NCI-H226 (cell line): ENCODE data around the gene GANC.

Source experiments
- DNase-seq: peaks from one replicate; pipeline ENCODE4 v3.0.0-alpha.2; 2015

GANC gene

DNA sequence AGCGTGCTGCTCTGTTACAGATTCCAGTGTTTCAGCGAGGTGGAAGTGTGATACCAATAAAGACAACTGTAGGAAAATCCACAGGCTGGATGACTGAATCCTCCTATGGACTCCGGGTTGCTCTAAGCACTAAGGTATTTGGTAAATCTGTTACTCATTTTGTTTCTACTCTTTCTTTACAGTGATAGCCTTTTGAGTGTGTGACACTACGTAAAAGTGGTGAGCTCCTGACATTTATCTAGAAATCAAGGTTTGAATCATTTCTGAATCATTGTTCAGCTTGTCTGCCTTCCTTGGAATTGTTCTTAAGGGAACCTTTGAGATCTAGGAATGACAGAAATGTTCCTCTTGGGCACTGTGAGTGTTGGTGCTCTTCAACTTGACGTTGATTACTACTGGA lies 75.1 kb downstream of the GANC start:
- DNase-seq = peak; percentile 39

DNA sequence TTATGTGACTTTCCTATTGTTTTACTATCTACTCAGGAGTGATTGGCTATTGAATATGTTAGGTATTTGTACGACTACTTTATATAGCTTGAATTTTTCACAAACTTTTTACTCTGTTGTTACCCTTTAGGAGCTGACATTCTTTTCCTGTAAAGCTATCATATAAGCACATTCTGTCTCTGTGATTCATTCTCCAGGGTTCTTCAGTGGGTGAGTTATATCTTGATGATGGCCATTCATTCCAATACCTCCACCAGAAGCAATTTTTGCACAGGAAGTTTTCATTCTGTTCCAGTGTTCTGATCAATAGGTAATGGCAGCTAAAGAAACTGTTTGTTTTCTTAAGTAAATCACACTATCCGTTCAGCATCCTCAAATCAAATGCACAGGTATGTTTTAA lies 76.2 kb downstream of the GANC start:
- DNase-seq = peak; percentile 21

DNA sequence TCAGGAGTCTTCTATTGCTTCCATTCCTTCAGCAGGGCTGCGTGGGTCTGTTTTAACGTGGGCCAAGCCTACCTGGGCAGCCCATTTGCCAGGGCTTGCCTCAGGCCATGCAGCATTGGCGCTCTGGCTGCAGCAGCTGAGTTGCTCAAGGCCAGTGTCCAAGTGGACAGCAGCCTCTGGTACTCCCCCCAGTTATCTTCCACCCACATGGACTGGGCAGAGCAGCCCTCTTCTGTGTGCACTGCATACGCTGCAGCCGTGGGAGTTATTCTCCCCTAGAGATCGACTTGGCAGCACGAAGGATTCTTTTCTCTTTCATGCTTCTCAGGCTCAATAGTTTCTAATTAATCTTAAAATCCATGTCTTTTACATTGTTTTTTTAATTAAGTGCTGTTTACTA lies 79.4 kb downstream of the GANC start:
- DNase-seq = no peak

DNA sequence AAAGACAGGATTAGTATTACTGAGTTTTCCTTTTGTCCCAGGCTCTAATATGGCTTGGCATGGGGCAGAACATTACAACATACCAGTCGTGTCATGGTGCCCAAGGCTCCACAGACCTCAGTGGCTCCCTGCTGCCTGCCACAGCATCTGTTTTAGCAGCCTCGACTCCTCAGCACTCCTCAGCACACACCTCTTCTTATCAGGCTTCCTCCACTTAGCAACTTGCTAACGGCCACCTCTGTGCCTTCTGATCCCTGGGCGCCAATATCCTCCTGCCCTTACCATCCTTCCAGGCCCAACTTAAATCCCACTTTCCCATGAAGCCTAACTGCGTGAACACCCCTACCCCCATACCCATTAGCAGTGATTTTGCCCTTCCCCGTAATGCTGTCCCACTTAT lies 80.1 kb downstream of the GANC start:
- DNase-seq = no peak

DNA sequence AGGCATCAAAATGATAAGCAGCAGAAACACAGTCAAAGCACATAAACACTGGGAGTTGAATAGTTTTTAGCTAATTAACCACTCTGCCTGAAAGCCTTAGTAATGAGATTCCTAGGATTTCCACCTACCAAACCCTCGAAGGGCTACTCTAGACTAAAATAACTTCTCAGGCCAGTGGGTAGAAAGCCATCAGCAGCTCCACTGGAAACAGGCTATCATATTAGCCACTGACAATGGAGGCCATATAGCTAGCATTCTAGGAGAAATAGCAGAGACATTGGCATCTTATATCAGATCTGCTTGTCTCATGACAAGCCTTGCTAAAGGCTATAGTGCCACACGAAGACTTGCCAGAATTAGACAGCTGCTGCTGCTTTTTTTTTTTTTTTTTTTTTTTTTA lies 81.8 kb downstream of the GANC start:
- no peak for DNase-seq

DNA sequence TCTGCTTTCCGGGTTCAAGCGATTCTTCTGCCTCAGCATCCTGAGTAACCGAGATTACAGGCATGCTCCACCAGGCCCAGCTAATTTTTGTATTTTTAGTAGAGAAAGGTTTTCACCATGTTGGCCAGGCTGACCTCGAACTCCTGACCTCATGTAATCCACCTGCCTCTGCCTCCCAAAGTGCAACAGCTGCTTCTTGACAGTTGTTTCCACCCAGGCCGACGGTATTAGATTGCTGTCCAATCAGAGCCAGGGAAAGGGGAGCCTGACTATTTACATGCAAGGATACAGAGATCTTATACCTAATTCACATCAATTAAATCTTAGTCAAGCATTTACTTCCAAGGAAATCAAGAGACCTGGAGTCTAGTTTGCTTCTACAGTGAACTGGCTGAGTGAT lies 82.3 kb downstream of the GANC start:
- no peak for DNase-seq

DNA sequence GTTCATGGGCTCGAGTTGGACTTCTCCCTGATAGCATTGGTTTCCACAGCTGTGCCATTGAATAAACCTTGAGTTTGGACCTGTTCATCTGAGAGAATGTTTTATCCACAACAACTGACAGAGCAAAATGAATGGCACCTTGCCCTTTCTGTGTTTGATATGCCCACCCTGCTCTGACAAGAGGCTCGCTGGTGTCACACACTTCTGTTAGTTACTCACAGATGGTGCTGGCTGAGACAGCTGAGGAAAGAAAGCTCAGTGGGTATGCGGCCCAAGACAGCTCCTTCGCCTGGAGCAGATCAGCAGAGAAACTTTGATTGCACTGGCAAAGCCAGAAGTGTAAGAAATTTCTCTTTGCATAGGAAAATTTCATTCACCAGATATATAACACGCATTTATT lies 83.8 kb downstream of the GANC start:
- DNase-seq = no peak

DNA sequence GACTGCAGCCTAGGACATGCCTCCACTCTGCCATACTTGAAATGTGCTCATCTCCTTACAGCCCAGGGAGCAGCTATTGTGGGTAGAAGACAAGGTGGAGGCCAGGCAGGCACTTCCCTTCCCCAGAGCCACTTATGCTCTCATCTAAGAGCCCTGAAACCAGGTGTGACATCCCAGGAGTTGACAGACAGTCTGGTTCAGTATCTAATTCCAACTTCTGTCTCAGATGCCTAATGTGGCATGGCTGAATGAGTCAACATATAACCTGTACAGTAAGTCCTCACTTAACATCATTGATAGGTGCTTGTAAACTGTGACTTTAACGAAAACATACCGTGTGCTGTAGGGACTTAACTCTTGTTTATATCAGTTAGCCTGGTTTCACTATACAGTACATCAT lies 85.1 kb downstream of the GANC start:
- DNase-seq = no peak

DNA sequence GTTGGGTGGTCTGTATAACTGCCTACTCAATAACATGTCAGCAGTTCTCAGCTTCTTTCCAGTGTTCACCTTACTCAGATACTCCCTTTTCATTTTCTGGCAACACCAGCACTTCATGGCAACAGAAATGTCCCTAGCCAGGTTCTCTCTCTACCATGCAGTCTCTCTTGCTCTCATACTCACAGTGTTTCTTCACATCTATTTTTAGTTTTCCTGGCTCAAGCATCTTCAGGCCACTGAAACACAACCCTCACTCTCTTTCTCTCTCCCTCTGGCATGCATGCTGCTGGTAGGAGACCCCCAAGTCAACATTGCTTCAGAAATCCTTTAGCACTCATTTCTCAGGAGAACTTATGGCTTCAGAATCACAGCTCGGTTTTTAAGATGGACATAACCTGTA lies 86.2 kb downstream of the GANC start, which contains the start of gene CAPN3:
Gene CAPN3, plus strand, starts transcription at position 253 of the 400 bp plus-strand sequence. CDS start 305 bp downstream, outside the sequence.
- no peak for DNase-seq

DNA sequence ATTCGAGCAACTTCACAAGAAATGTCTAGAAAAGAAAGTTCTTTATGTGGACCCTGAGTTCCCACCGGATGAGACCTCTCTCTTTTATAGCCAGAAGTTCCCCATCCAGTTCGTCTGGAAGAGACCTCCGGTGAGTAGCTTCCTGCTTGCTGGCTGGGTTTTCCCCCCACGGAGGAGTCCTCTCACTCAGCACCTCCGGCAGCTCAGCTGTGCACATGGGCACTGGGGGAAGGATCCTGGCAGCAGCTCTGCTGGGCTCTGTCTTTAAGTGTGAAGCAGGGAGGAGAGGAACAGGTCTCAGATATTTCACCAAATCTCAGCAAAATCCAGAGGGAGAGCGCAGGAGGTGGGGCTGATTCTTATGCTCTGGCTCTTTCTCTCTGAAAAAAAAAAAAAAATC lies 87.0 kb downstream of the GANC start:
- DNase-seq = no peak

DNA sequence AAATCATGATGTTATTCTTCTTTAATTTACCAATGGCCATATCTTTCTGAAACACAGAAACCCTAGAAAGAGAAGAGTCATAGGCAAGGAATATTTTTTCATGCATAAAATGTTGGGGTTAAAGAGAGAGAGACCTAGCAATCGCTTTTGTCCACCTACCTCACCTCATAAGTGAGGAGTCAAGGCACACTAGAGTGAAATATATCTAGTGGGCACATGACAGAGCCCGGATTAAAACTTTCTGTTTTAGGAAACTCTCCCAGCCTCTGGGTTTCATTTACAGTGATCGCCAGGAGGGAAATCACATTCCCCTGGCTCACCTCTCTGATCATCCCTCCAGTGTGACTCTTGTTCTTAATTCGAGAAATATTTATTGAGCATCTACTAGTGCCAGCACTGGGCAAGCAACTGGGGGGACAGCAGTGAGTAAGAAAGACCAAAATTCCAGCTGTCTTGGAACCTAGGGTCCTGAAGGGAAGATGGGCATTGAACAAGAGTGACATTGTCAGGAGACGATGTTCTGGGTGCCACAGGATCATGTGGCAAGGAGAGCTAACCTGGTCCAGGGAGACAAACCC lies 87.6 kb downstream of the GANC start:
- DNase-seq = no peak

DNA sequence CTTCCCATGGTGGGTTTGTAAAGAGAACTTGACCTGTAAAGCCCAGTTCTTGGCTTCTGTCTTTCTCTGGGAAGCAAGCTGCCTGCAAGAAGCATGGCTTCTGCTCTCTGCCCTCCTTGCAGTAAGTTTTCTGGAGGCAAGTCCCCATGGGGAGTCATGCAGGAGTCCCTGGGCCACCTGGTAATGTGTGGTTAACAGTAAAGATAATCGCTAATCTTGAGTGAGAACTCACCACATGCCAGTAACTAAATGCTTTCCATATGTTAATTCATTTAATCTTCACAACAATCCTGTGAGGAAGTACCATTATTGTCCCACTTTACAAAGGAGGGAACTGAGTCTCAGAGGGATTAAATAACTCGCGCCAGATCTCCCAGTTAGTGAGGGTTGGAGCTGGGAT lies 90.5 kb downstream of the GANC start:
- DNase-seq = no peak

DNA sequence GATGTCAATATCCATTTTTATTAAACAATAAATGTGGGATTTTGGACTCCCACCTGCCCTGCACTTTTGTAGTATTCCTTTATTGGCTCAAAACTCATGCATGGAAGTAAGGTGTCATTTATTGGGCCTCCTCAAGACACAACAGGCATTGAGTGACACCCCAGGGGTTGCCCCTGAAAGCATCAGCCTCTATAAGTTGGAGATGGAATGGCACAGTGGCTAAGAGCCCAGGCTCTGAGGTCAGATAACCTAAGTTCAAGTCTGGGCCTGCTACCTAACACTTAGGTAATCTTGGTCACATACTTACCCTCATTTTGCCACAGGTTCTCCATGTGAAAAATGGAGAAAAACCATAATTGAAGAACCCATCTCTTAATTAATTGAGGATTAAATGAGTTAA lies 90.9 kb downstream of the GANC start:
- no peak for DNase-seq

DNA sequence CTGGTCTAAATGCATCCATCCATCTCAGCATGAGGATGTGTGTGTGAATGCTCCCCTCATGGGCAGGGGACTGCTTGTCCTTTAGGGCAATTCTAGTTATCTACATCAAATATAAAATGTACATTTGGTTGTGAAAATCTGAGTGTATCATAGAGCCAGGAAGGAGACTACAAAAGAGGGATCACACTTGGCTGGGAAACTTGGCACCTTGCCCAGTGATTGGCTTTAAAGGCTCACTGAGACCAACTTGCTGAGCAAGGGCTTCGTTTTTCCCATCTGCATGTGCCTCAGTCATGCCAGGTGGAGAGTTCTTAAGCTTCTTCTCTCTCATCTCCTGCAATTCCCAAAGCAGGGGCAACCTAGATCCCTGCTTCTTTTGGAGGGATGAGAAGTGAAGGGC lies 91.5 kb downstream of the GANC start:
- no peak for DNase-seq

DNA sequence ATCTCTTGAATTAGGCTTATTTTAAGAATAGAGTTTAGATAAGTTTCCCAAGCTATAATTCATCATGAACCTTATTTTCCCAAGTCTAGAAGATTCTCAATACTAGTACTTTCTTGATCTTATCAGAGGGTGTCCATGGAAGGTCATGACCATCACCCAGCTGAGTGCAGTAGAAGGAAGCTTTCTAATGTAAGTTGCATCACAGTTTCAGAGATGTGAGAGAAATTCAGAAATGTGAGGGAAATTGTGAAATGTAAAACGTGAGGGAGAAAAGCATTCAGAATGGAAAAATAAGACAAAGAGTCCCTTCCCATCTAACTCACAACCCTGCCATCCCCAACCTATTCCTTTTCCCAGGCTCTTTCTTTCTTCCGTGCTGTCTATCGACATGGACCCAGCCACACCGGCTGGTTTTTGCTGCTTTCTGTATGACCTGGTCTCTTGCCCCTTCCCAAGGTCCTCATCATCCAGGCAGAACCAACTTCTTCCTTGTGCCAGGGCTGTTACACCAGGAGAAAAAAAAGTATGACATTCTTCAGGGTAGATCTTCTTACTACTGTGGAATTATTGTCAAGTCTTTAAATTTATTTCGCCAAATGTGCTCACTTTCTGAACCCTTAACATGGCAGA lies 93.0 kb downstream of the GANC start:
- DNase-seq = no peak

DNA sequence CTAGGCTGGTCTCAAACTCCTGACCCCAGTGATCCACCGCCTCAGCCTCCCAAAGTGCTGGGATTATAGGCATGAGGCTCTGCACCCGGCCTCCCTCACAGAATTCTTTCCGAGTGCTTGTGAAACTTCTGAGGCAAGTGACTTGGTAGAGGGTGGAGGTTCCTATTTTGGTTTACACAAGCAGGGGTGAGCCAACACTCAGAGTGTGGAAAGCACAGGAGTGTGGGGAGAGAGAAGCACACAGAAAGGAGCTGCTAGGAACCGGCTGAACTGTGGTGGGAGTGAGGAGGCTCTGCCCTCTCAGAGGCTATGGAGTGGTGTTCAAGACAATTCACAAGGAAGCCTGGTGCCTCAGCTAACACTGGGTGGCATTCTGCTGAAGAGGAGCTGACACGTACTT lies 94.0 kb downstream of the GANC start:
- no peak for DNase-seq

DNA sequence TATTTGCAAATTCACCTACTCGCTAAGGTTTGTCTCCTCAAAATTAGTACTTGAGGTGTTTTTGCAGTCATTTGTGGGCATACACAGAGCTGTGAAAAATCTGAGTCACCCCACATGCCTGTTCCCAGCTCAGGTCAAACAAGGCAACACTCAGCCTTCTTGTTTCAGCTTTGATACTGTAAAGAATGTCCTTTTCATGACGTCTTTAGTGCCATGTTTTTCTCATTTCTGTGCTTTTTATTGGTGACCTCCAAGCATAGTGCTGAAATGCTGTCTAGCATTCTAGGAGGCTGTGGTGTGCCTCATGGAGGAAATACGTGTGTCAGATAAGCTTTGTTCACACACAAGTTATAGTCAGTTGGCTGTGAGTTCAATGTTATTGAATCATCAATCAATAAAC lies 95.1 kb downstream of the GANC start:
- DNase-seq = no peak

DNA sequence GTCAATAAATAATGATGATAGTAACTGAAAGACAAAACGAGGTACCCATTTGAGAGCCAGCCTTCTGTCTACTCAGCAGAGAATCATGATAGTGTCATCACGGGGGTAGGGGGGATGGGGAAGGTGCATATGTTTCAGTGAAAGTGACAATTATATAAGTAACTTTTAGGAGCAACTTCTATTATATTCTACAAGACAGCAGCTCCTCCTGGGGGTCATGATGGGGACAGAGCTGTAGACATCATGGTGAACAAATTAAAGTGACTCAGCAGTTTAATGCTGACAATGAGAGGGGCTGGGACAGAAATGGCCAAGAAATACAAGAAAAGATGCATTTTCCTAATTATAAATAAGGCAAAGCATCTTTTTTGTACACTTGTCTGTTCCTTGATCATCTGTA lies 98.1 kb downstream of the GANC start:
- no peak for DNase-seq

DNA sequence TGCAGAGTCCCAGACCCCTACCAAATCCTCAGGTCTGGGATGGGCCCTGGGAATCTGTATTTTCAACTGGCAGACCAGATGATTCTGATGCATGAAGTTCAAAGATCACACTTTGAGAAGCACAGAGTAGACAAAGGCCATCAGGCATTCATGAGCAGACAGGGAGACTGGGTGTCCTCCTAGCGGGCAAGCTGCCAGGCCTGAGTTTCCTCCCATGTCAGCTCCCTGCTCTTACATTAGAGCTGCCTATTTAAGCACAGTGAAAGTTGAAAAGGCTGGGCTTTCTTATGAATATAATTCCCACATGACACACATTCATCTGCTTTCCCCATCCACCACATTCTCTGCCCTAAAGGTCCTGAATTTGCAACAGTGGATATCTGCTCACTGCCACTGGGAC lies 100.3 kb downstream of the GANC start:
- no peak for DNase-seq

DNA sequence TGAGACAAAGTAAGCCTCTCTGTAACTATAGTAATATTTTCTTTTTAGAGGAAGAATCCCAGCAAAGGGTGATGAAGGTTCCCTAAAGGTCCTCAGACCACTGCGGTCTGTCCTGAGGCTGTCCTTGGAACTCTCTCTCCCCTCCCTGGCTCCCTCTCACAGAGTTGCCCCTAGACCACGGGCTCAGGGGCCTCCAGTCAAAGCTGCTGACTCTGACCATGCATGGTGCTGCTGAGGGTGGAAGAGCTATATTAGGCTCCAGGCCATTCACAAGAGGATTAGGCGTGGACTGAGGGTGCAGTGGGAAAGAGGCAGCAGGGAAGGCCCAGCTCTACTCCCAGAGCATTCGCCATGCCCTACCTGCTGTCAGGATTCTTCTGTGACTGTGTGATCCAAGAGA lies 100.9 kb downstream of the GANC start:
- DNase-seq = no peak

DNA sequence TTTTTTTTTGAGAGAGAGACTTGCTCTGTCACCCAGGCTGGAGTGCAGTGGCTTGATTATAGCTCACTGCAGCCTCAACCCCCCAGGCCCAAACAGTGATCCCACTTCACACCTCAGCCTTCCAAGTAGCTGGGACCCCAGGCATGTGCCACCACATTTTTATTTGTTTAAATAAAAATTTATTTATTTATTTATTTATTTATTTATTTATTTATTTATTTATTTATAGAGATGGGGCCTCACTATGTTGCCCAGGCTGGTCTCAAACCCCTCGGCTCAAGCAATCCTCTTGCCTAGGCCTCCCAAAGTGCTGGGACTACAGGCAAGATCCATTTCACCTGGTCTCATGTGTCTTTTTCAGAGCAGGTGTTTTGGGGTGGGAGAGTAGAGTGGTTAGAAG lies 101.8 kb downstream of the GANC start:
- DNase-seq = no peak

DNA sequence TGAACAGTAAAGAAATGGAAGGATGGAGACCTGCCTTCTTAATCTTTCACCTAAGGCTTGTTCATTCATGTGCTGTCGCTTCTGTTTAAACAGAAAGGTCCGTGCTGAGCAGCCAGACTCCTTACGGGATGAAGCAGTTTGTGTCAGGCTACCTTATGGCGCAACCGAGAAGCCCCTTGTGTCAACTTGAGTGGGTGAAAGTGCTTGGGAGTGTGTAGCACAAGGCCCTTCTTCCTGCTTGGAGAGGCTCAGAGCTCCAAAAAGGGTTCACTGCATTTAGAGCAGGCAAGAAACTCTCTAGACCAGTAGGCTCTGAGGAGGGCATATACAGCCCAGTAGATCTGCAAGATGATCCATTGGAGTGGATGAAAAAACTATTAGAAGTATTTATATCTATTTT lies 102.3 kb downstream of the GANC start:
- DNase-seq = no peak

DNA sequence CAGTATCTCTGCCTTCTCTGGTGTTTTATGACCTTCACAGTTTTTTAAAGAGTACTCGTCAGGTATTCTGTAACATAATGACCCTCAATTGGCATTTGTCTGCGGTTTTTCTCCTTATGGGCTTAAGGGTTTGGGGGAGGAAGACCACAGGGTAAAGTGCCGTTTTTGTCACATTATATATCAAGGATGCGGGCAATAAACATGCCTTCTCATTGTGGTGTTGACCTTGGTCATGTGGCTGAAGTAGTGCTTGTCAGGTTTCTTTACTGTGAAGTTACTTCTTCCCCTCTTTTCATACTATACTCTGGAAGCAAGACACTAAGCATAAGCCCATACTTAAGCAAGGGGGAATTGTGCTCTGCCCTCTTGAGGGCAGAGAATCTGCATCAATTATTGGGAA lies 102.9 kb downstream of the GANC start:
- no peak for DNase-seq

DNA sequence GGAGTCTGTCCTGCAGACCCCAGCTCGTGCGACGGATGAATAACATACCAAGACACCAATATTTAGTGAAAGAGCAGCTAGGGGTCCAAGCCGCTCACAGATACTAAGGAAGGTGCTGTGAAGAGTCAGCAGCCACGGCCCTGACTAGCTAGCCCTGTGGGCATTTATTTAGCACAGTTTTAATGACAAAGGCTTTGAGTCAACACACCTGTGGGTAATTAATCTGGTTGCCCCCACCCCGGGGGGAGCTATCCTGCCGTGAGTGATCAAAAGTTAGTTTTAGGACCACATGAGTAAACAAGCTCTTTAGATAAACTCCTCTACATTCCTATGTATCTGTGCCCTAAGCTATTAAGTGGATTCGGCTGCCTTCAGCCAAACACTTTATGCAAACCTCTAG lies 105.0 kb downstream of the GANC start:
- DNase-seq = no peak

DNA sequence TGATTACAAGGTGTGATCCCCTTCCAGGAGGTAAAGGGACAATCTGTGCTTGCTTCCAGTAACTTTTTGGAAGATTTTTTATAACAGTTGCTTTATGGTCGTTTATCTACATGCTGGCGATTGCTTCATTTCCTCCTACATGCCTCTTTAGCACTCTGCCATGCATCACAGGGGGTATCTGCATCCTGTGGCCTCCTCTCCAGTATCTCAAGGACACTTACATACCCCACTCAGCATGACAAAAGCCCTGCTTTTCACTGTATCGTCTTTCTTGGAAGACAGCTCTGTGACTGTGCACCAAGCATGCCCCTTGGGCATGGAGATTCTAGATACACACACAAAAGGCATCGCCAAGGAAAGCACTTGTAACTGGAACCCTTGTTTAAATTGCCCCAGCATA lies 111.6 kb downstream of the GANC start:
- DNase-seq = no peak
